Breast epithelium (tissue), 4 donors: ENCODE results near the gene MCTP2. TPM values are rescaled to one million over a fixed set of nuclear protein-coding genes. Genes with fewer than 3 reads are reported as not detected.

Source experiments
- DNase-seq, 2 donors: peaks; one replicate each; pipeline ENCODE4 v3.0.0-alpha.2; 2019; ENCODE audit warnings: low spot score in 2 of 2
- H3K27ac ChIP-seq, 2 donors: fragments of 200-600 bp; sonication (generic) in 1 of 2; one replicate each; pipeline ENCODE4 v1.5.1; 2016 to 2019; ENCODE audit warnings: mild to moderate bottlenecking in 1 of 2
- H3K27me3 ChIP-seq, 2 donors: fragments of 200-600 bp; sonication (generic) in 1 of 2; one replicate each; pipeline versions ENCODE4 v1.5.1 to v1.6.0; 2017 to 2019; ENCODE audit warnings: control low read depth in 1 of 2, mild to moderate bottlenecking in 1 of 2
- H3K36me3 ChIP-seq: fragments of 200-600 bp; one replicate; pipeline ENCODE4 v1.5.1; 2019
- H3K4me1 ChIP-seq, 2 donors: fragments of 200-600 bp; sonication (generic); one replicate each; pipeline ENCODE4 v1.5.1; 2016 to 2019; ENCODE audit warnings: control low read depth in 1 of 2
- H3K4me3 ChIP-seq, 3 donors: fragments of 200-600 bp; sonication (generic); 1 replicate in 2 of 3; 2 replicates in 1 of 3; pipeline ENCODE4 v1.5.1; 2016 to 2019; ENCODE audit warnings: mild to moderate bottlenecking in 3 of 3, moderate library complexity in 2 of 3
- H3K9me3 ChIP-seq, 2 donors: fragments of 200-600 bp; sonication (generic) in 1 of 2; one replicate each; pipeline ENCODE4 v1.5.1; 2016 to 2019; ENCODE audit warnings: control low read depth in 1 of 2
- CTCF ChIP-seq, 3 donors: fragments of 450-650 bp; IDR thresholded peaks; one replicate each; pipeline ENCODE4 v1.5.1; 2016 to 2017; ENCODE audit warnings: antibody characterized with exemption in 3 of 3, mild to moderate bottlenecking in 3 of 3, moderate library complexity in 3 of 3
- POLR2A ChIP-seq: fragments of 450-650 bp; IDR thresholded peaks from one replicate; pipeline ENCODE4 v1.6.1; 2016; ENCODE audit warnings: antibody characterized with exemption, mild to moderate bottlenecking, moderate library complexity
- POLR2AphosphoS5 ChIP-seq, 3 donors: sonication (generic); formaldehyde crosslinking; IDR thresholded peaks; one replicate each; pipeline ENCODE4 v1.6.1; 2017; ENCODE audit warnings: antibody characterized with exemption in 3 of 3
- intact Hi-C: fragments of 100-400 bp; cut with DNase I; formaldehyde crosslinking; loops from one replicate; pipeline ENCODE4 v1.15.1; 2023; ENCODE audit warnings: low total_unique reads
- total RNA-seq, 3 donors: library from RNA; depleted of rRNA; stranded (reverse); fragments of >200 nt; gene quantifications; one replicate each; pipeline ENCODE4 v1.1.0, GENCODE V29; 2016

The MCTP2 gene
- total RNA-seq, 3 donors from 2014 or later: 6.4 to 46.2 (median 25.9) TPM

GRCh38 chr15:94387442-94387841 lies 156.1 kb downstream of the MCTP2 start:
- H3K9me3 ChIP-seq: no peaks in the 10 kb centered on the region
- no peaks in the 10 kb centered on the region for H3K4me1 ChIP-seq
- no peak overlapping the region for H3K4me3 ChIP-seq
- H3K27me3 ChIP-seq: no peaks in the 10 kb centered on the region
- intact Hi-C loops: no loop called here
- no peak for DNase-seq
- no peak for TF ChIP-seq POLR2AphosphoS5 (IDR thresholded peaks at IDR 0.05)
- TF ChIP-seq POLR2A: no peak
- TF ChIP-seq CTCF (IDR thresholded peaks at IDR 0.05): no peak
- no peaks in the 10 kb centered on the region for H3K36me3 ChIP-seq
- H3K27ac ChIP-seq: no peak overlapping the region

GRCh38 chr15:94387849-94388441 lies 156.6 kb downstream of the MCTP2 start:
- TF ChIP-seq CTCF (IDR thresholded peaks at IDR 0.05) (no peak), POLR2AphosphoS5 (IDR thresholded peaks at IDR 0.05) (no peak), POLR2A (no peak)
- Histone ChIP-seq H3K27ac (no peak overlapping the region), H3K36me3 (no peaks in the 10 kb centered on the region), H3K9me3 (no peaks in the 10 kb centered on the region), H3K27me3 (no peaks in the 10 kb centered on the region), H3K4me3 (no peak overlapping the region), H3K4me1 (no peaks in the 10 kb centered on the region)
- no peak for DNase-seq
- intact Hi-C loops: no loop called here

- H3K4me3 ChIP-seq: no peak overlapping the region
- H3K9me3 ChIP-seq: no peaks in the 10 kb centered on the region
- H3K36me3 ChIP-seq: no peaks in the 10 kb centered on the region
- intact Hi-C loops: loop anchor here (5.0 kb wide), 1 partner anchor 1277 kb away; no protein-coding TSS in a partner anchor
- no peak overlapping the region for H3K27ac ChIP-seq
- no peaks in the 10 kb centered on the region for H3K4me1 ChIP-seq
- no peak for TF ChIP-seq CTCF (IDR thresholded peaks at IDR 0.05)
- no peak for TF ChIP-seq POLR2A
- no peak for TF ChIP-seq POLR2AphosphoS5 (IDR thresholded peaks at IDR 0.05)
- no peak for DNase-seq
- no peaks in the 10 kb centered on the region for H3K27me3 ChIP-seq
Measured at GRCh38 chr15:94395640-94396039, 164.3 kb downstream of the MCTP2 start.

GRCh38 chr15:94397337-94397736 lies 166.0 kb downstream of the MCTP2 start:
- TF ChIP-seq POLR2A: no peak
- no peak for TF ChIP-seq POLR2AphosphoS5 (IDR thresholded peaks at IDR 0.05)
- no peak for TF ChIP-seq CTCF (IDR thresholded peaks at IDR 0.05)
- DNase-seq: no peak
- no peaks in the 10 kb centered on the region for H3K27me3 ChIP-seq
- no peaks in the 10 kb centered on the region for H3K4me1 ChIP-seq
- H3K27ac ChIP-seq: no peak overlapping the region
- intact Hi-C loops: loop anchor here (5.0 kb wide), 1 partner anchor 1275 kb away; no protein-coding TSS in a partner anchor
- H3K36me3 ChIP-seq: no peaks in the 10 kb centered on the region
- no peaks in the 10 kb centered on the region for H3K9me3 ChIP-seq
- H3K4me3 ChIP-seq: no peak overlapping the region

GRCh38 chr15:94398001-94398400 lies 166.6 kb downstream of the MCTP2 start:
- Histone ChIP-seq H3K4me1 (no peaks in the 10 kb centered on the region), H3K4me3 (no peak overlapping the region), H3K9me3 (no peaks in the 10 kb centered on the region), H3K27me3 (no peaks in the 10 kb centered on the region), H3K36me3 (no peaks in the 10 kb centered on the region), H3K27ac (no peak overlapping the region)
- no peak for TF ChIP-seq CTCF (IDR thresholded peaks at IDR 0.05)
- no peak for TF ChIP-seq POLR2A
- TF ChIP-seq POLR2AphosphoS5 (IDR thresholded peaks at IDR 0.05): no peak
- intact Hi-C loops: loop anchor here (5.0 kb wide), 1 partner anchor 1274 kb away; no protein-coding TSS in a partner anchor
- no peak for DNase-seq
